ENCODE data around the gene PNMA8B. TPM values are rescaled to one million over a fixed set of nuclear protein-coding genes. Genes with fewer than 3 reads are reported as not detected.

Gene PNMA8B
- total and polyA plus RNA-seq, 2 donors (not counting 3 experiments of a cell fraction or from before 2014, with no cell fraction given): 0.11 TPM; not detected in 1

- Histone ChIP-seq H3K27me3 (ENCODE audit: control insufficient read depth in 2 of 2, insufficient read depth in 2 of 2, low read length in 2 of 2) (no peaks in the 10 kb centered on the region), H3K36me3 (ENCODE audit: control insufficient read depth in 2 of 2, extremely low read depth in 1 of 2, insufficient read depth in 2 of 2, low read length in 2 of 2) (no peaks in the 10 kb centered on the region), H3K79me2 (ENCODE audit: control insufficient read depth, insufficient read depth, low read length) (no peaks in the 10 kb centered on the region), H2AFZ (ENCODE audit: low read depth, low read length) (no peak overlapping the region), H3K9me1 (replicated peaks; ENCODE audit: control insufficient read depth, extremely low read depth, insufficient read depth, low read length) (no peaks in the 10 kb centered on the region), H3K4me3 (replicated peaks in 1 of 3; ENCODE audit: insufficient read depth in 1 of 3, low read depth in 1 of 3, low read length in 3 of 3) (no peak overlapping the region), H3K9ac (replicated peaks; ENCODE audit: extremely low read depth, insufficient read depth, low read length) (no peak overlapping the region), H3K4me2 (ENCODE audit: insufficient read depth, low read length) (no peak overlapping the region), H4K20me1 (replicated peaks; ENCODE audit: control insufficient read depth, extremely low read depth, insufficient read depth, low read length) (no peaks in the 10 kb centered on the region), H3K9me3 (replicated peaks; ENCODE audit: control insufficient read depth, insufficient read depth, low read length) (no peaks in the 10 kb centered on the region), H3K27ac (ENCODE audit: insufficient read depth, low read depth, low read length) (no peak overlapping the region), H3K4me1 (ENCODE audit: control insufficient read depth, extremely low read depth, insufficient read depth, low read length) (no peaks in the 10 kb centered on the region)
- POLR2A ChIA-PET: no interaction called here
- BruUV-seq (replicated peaks): no TSS peak
- CTCF ChIA-PET: interaction anchor here (0.7 to 6.5 kb wide), 19 partner anchors 9 to 426 kb away, joined by 3 to 72 read pairs (median 4); no protein-coding TSS in a partner anchor
- dilution Hi-C loops (cut with MboI; ENCODE audit: extremely low pct_ligation_motif_present, low sequenced_read_pairs) (no loop called here), intact Hi-C loops (cut with micrococcal nuclease) (loop anchor here (1.0 kb wide), 1 partner anchor 26 kb away; no protein-coding TSS in a partner anchor)
- TF ChIP-seq POLR2AphosphoS5 (IDR thresholded peaks at IDR 0.05; ENCODE audit: insufficient read depth, low read depth, low read length) (no peak), CTCF (IDR thresholded peaks at IDR 0.05; ENCODE audit: extremely low read depth in 1 of 2, insufficient read depth in 1 of 2, low read depth in 1 of 2, low read length in 2 of 2) (peak; percentile 56 to 64), FOS (IDR thresholded peaks at IDR 0.05; ENCODE audit: borderline replicate concordance, insufficient read depth, low read length) (no peak), JUN (IDR thresholded peaks at IDR 0.05; ENCODE audit: borderline replicate concordance, insufficient read depth, insufficient read length, low read depth) (no peak)
- DNase-seq (ENCODE audit: low read depth, low spot score): peak; percentile 31
- peak; percentile 63 for FAIRE-seq
These were observed 20.2 kb upstream of the PNMA8B start for GRCh38 chr19:46515879-46516350.

GRCh38 chr19:46515290-46515609, 19.6 kb upstream of the PNMA8B start:
- H3K9ac ChIP-seq (replicated peaks; ENCODE audit: extremely low read depth, insufficient read depth, low read length): no peak overlapping the region
- no peak overlapping the region for H3K27ac ChIP-seq (ENCODE audit: insufficient read depth, low read depth, low read length)
- FAIRE-seq (no peak), DNase-seq (ENCODE audit: low read depth, low spot score) (no peak)
- H3K27me3 ChIP-seq (ENCODE audit: control insufficient read depth in 2 of 2, insufficient read depth in 2 of 2, low read length in 2 of 2): no peaks in the 10 kb centered on the region
- BruUV-seq (replicated peaks): no TSS peak
- POLR2A ChIA-PET: no interaction called here
- H3K79me2 ChIP-seq (ENCODE audit: control insufficient read depth, insufficient read depth, low read length): no peaks in the 10 kb centered on the region
- no peaks in the 10 kb centered on the region for H4K20me1 ChIP-seq (replicated peaks; ENCODE audit: control insufficient read depth, extremely low read depth, insufficient read depth, low read length)
- intact Hi-C loops (cut with micrococcal nuclease): no loop called here
- no peaks in the 10 kb centered on the region for H3K36me3 ChIP-seq (ENCODE audit: control insufficient read depth in 2 of 2, extremely low read depth in 1 of 2, insufficient read depth in 2 of 2, low read length in 2 of 2)
- H2AFZ ChIP-seq (ENCODE audit: low read depth, low read length): no peak overlapping the region
- no peak for TF ChIP-seq GATA2 (IDR thresholded peaks at IDR 0.05; ENCODE audit: insufficient read depth, insufficient read length, low read depth, low read length)
- TF ChIP-seq CTCF (IDR thresholded peaks at IDR 0.05; ENCODE audit: extremely low read depth in 1 of 2, insufficient read depth in 1 of 2, low read depth in 1 of 2, low read length in 2 of 2): no peak
- TF ChIP-seq MAX (IDR thresholded peaks at IDR 0.05; ENCODE audit: insufficient read depth, insufficient read length): no peak
- TF ChIP-seq MYC (IDR thresholded peaks at IDR 0.05; ENCODE audit: low read depth, low read length): no peak
- no peak for TF ChIP-seq EZH2 (IDR thresholded peaks at IDR 0.05; ENCODE audit: borderline replicate concordance, low read depth, low read length, severe bottlenecking)
- no peak for TF ChIP-seq JUN (IDR thresholded peaks at IDR 0.05; ENCODE audit: borderline replicate concordance, insufficient read depth, insufficient read length, low read depth)
- no peak for TF ChIP-seq POLR2AphosphoS5 (IDR thresholded peaks at IDR 0.05; ENCODE audit: insufficient read depth, low read depth, low read length)
- TF ChIP-seq FOS (IDR thresholded peaks at IDR 0.05; ENCODE audit: borderline replicate concordance, insufficient read depth, low read length): no peak
- H3K9me1 ChIP-seq (replicated peaks; ENCODE audit: control insufficient read depth, extremely low read depth, insufficient read depth, low read length): no peaks in the 10 kb centered on the region
- H3K4me2 ChIP-seq (ENCODE audit: insufficient read depth, low read length): no peak overlapping the region
- no peaks in the 10 kb centered on the region for H3K9me3 ChIP-seq (replicated peaks; ENCODE audit: control insufficient read depth, insufficient read depth, low read length)
- CTCF ChIA-PET: interaction anchor here (0.7 to 6.5 kb wide), 16 partner anchors 10 to 426 kb away, joined by 3 to 72 read pairs (median 4); no protein-coding TSS in a partner anchor
- dilution Hi-C loops (cut with MboI; ENCODE audit: extremely low pct_ligation_motif_present, low sequenced_read_pairs): no loop called here
- H3K4me1 ChIP-seq (ENCODE audit: control insufficient read depth, extremely low read depth, insufficient read depth, low read length): no peaks in the 10 kb centered on the region
- no peak overlapping the region for H3K4me3 ChIP-seq (replicated peaks in 1 of 3; ENCODE audit: insufficient read depth in 1 of 3, low read depth in 1 of 3, low read length in 3 of 3)

Measured in endothelial cell of umbilical vein (primary cell).